WERI-Rb-1 (cell line): ENCODE results near the gene ALPI.

Source experiments
- DNase-seq: peaks from one replicate; pipeline ENCODE4 v3.0.0-alpha.2; 2020
- H3K27ac ChIP-seq: fragments of 250-450 bp; sonication (Bioruptor Pico); 2 replicates; pipeline ENCODE4 v1.5.1; 2020; ENCODE audit warnings: mild to moderate bottlenecking, moderate library complexity
- H3K27me3 ChIP-seq: fragments of 250-450 bp; sonication (Bioruptor Pico); 2 replicates; pipeline ENCODE4 v1.5.1; 2021; ENCODE audit warnings: mild to moderate bottlenecking, low read depth, moderate library complexity; ENCODE audit not compliant: insufficient read depth, severe bottlenecking
- H3K36me3 ChIP-seq: fragments of 250-450 bp; sonication (Bioruptor Pico); 2 replicates; pipeline ENCODE4 v1.5.1; 2020; ENCODE audit warnings: mild to moderate bottlenecking, moderate library complexity
- H3K4me3 ChIP-seq: 2 replicates; pipeline ENCODE4 v1.5.1; 2011; ENCODE audit warnings: low read depth, mild to moderate bottlenecking, control low read depth, low read length
- H3K9me3 ChIP-seq: fragments of 250-450 bp; sonication (Bioruptor Pico); 2 replicates; pipeline ENCODE4 v1.5.1; 2021; ENCODE audit warnings: mild to moderate bottlenecking, moderate library complexity; ENCODE audit not compliant: severe bottlenecking
- CTCF ChIP-seq: IDR thresholded peaks from 2 replicates; pipeline ENCODE4 v1.5.1; 2011; ENCODE audit warnings: low read depth, mild to moderate bottlenecking, control low read depth, inconsistent platforms, low read length

ALPI gene

GRCh38 chr2:232503809-232504323 is 47.9 kb downstream of the ALPI start:
- Histone ChIP-seq H3K9me3 (no peaks in the 10 kb centered on the region), H3K27me3 (no peaks in the 10 kb centered on the region), H3K27ac (no peak overlapping the region), H3K36me3 (no peaks in the 10 kb centered on the region), H3K4me3 (no peak overlapping the region)
- TF ChIP-seq CTCF, result no peak
- DNase-seq, result no peak

GRCh38 chr2:232504438-232504837 is 48.5 kb downstream of the ALPI start:
- TF ChIP-seq CTCF, result no peak
- Histone ChIP-seq H3K4me3 (no peak overlapping the region), H3K36me3 (no peaks in the 10 kb centered on the region), H3K9me3 (no peaks in the 10 kb centered on the region), H3K27me3 (no peaks in the 10 kb centered on the region), H3K27ac (no peak overlapping the region)
- no peak for DNase-seq

- H3K27me3 ChIP-seq, result no peaks in the 10 kb centered on the region
- H3K4me3 ChIP-seq, result peak overlapping the region; percentile 12; the same call in 1 of the 2 replicates
- no peak for TF ChIP-seq CTCF
Measured at GRCh38 chr2:232505856-232506255, 49.9 kb downstream of the ALPI start.

GRCh38 chr2:232506709-232507108 is 50.8 kb downstream of the ALPI start:
- Histone ChIP-seq H3K9me3 (no peaks in the 10 kb centered on the region), H3K27ac (peak overlapping the region; percentile 69), H3K4me3 (no peak overlapping the region), H3K36me3 (no peaks in the 10 kb centered on the region), H3K27me3 (no peaks in the 10 kb centered on the region)
- TF ChIP-seq CTCF, result no peak
- DNase-seq, result no peak

More at GRCh38 chr2:232505856-232506255, 49.9 kb downstream of the ALPI start:
- H3K27ac ChIP-seq, result peak overlapping the region; percentile 69
- peak; percentile 86 for DNase-seq
- H3K36me3 ChIP-seq, result no peaks in the 10 kb centered on the region
- H3K9me3 ChIP-seq, result no peaks in the 10 kb centered on the region

- H3K4me3 ChIP-seq, result no peak overlapping the region
- no peaks in the 10 kb centered on the region for H3K36me3 ChIP-seq
- no peaks in the 10 kb centered on the region for H3K27me3 ChIP-seq
- no peaks in the 10 kb centered on the region for H3K9me3 ChIP-seq
- no peak overlapping the region for H3K27ac ChIP-seq
- TF ChIP-seq CTCF, result peak; percentile 24; the same call in 1 of the 2 replicates
- DNase-seq, result no peak
Measured at GRCh38 chr2:232508251-232508650, 52.3 kb downstream of the ALPI start.
